Suprapubic skin (tissue), 3 donors: ENCODE measurements around the gene FKBP5.

Source experiments
- CTCF ChIP-seq, 2 donors: fragments of 200-600 bp in 1 of 2; fragments of 450-650 bp in 1 of 2; sonication (generic) in 1 of 2; IDR thresholded peaks; one replicate each; pipeline ENCODE4 v1.5.1; 2016 to 2019; ENCODE audit warnings: antibody characterized with exemption in 2 of 2, mild to moderate bottlenecking in 1 of 2, moderate library complexity in 1 of 2
- EP300 ChIP-seq: sonication (generic); formaldehyde crosslinking; IDR thresholded peaks from one replicate; pipeline ENCODE4 v1.6.1; 2017; ENCODE audit warnings: antibody characterized with exemption

GRCh38 chr6:35711731-35712130 is 23.0 kb upstream of the FKBP5 start:
- TF ChIP-seq CTCF (IDR thresholded peaks at IDR 0.05) (no peak), EP300 (no peak)
